COR-L47 (cell line): Measurements from ENCODE around the gene RBMS3.
"Not testable (repeated sequence)": the region's sequence is repeated elsewhere in the genome, so short reads cannot be mapped to it uniquely, and the experiment has no call there.

ENCODE experiments used
- DNase-seq: peaks from one replicate; lab custom pipeline; 2025; lab: John Stamatoyannopoulos, UW

Gene RBMS3

DNA sequence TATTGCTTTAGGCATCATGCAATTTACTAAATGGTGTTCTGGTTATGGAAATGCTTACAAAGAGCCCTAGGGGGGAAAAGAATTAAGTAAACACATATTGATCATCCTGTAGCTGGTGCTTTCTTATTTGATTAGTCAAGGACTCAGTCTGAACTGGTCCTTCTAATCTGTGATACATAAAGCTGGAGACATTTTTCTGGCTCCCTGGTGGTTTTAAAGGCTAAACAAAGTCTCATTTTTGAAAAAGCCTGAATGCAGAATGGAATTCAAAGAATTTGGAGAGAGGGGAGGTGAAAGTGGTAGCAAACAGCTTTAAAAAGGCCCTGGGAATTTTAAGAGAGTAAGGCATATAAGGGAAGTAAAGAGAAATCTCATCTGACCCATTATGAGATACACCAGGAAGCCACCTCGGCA, 149.7 kb downstream of the RBMS3 start:
- peak; percentile 13 for DNase-seq

DNA sequence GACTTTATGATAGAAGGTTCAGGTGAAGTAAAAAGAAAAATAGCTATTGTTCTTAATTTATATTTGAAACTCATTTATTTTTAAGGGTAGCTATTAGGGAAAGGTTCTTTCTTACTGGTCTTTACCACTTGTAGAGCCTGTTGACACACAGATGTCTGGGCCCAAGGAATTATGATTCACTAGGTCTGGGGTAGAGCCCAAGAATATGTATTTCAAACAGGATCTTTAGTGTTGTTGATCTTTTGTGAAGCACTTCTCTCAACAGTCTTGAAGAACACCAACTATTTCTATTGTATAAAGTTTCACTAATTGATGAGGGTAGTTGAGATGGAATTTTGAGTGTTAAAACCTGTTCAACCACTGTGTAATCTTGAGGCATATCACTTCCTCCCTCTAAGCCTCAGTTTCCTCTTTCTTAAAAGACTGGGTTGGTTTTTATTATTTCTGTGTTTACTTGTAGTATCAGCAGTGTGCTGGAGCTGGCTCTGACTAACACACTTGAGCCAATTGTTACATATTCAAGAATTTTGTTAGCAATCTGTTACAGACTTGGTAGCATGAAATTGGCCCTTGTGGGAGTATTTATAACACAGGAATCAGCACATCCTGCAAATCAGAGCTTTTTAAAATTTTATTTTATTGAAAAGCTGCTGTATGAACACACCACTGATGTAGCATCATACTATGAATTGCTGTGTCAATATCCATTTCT, 155.9 kb downstream of the RBMS3 start:
- no peak for DNase-seq

DNA sequence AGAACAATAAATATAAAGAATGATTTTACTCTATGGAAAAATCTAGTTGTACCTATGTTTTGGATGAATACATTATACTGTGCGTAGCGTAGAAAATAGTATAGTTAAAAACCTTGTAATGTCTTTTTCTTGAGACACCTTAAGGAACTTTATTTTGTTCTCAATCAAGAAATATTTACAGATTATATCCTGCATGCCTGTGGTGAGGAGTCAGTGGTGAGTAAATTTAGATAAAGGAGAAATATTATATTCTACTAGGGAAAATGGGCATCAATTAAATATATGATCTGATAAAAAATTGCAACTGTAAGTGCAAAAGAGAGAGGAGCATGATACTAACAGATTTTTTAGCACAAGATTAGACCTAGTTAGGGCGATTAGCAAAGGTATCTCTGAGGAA, 157.7 kb downstream of the RBMS3 start:
- DNase-seq = no peak

DNA sequence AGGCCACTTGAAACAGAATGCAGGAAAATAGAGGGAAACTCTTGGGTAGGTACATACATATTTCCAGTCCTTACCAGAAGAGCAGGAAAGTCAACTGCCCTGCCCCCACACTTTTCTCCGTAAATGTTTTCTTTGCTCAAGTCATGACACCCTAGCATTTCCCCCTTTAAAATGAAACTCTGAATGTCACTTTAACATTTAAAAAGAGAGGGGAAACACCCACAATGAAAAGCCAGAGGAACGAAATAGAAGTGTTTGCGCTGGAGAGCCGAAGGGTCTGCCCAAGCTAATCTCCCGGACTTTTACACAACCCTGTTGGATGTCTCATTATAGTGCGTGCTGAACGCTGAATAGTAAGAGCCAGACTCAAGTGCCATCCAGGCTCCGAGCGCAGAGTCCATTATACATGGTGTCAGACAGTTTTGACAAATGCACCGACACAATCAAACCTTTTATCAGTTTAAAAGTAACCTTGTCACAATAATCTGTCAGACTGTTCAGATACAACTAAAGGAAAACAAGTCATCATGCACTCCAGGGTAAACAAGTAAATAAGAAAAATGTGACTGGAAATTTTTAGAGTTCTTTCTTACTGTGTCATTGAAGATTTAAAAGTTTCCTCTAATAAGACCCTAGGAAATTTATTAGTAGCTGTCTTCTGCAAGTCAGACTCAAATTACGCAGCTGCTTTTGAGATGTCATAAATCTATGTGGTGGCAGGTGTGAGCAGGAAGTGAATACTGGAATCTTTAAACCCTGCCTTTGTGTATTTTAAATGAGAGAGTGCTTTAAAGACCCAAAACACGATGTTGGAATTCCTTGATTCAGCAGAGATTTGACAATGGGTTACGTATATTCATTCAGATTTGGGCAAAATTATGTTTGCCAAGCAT, 159.8 kb downstream of the RBMS3 start:
- peak; percentile 15 for DNase-seq

DNA sequence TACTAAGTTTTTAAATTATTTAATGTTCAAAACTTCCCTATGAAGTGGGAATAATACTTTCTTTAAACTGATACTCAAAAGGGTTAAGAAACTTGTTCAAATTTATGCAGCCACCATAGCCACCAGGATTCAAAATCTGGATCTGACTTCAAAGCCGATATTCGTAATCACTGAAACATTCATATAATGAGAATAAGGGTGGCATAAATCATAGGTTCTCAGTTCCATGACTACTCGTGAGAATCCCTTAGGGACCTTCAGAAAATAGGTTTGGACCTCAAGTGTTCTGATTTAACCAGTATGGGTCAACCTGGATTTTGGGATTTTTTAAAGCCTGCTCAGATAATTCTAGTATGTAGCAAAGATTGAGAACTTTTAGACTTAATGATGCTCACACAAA, 160.6 kb downstream of the RBMS3 start:
- DNase-seq = no peak

DNA sequence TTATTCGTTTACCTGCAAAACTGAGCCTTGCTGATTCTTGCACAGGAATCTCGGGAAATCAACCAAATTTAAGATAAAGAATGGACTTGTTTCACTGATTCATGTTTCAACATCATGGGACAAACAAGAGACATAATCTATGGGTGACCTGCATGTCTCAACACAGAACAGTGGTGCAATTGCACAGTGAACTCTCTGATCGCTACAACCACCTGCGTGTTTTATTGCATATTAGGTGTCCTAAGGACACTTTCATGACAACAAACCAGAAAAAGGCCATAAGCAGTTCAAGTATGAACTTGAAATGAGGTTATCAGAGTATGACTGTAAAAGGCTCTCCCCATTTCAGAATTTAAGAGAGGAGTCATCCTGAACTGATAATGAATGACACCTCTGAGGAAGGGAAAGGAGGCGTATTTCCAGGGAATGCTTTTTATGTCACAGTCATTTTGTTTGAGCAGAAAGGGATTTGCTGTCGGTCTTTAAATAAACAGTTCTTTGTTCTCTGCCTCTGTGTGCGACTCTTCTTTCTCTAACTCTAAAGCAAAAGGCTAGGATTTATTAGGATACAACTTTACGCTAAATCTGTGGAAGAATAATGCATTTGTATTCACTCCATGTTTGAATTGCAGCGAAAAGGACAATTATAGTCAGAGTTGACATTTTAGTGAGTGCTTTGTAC, 167.2 kb downstream of the RBMS3 start:
- no peak for DNase-seq

DNA sequence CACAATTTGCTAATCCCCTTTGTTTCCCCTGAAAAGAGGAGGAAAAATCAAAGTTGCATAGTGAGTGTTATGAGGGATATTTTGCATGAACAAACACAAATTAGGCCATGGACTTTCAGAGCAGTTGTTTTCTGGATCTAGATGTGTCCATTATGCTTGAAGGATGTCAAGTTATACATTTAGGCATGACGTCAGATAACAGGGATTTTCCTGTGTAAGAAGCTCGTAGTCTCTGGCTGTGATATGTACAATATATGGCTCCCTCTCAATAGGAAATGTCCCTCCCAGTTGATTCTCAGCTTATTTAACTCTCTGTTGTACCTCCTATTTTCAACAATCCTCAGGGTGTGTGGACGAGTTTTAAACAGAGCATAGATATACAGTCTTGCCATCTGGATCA, 171.0 kb downstream of the RBMS3 start:
- DNase-seq = no peak

DNA sequence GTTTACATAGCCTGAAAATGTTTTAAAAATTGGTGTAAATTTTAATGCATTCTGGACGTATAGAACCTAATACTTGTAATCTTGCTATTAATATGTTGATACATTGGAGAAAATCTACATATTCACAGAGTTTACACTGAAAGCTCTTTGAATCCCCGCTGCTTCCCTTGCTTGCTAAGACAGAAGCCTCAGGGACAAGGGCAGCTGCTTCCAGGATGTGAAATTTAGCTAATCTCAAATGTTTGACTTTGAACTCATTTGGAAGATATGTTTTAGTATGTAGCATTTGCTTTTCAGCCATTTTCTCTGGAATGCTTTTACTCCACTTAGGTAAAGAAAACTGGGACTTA, 172.0 kb downstream of the RBMS3 start:
- DNase-seq = no peak

DNA sequence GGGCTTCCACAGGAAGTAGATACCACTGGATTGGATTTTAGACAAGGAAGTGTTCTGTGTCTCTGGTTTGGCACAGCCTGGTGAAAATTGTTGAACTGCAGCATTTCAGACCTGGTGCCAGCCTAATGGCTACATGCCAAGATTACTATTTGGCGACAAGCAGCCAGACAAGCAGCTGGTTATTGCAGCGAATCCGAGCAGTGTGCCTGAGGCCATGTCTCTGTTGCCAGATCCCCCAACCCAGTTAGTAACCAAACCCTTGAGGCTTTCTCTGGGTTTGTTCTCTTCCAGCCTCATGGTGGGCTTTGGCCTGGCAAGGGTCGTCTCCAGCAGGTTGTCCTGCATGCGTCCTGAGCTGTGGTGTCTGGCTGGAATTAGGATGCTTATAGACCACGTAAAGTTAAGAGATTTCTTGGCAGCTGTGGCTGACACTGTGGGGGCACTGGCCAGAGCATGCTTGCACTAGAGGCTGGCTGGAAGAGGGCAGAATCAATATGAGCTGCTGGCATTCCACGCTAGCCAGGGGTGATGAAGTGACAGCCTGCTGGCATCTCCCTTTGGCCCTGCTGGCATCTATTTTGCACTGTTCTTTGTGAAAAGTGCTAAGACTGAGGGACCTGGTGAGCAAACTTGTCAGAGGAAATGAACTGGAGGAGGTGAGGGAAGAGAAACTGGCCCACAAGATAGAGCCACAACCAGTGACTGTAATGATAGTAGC, 172.6 kb downstream of the RBMS3 start:
- peak; percentile 67 for DNase-seq

DNA sequence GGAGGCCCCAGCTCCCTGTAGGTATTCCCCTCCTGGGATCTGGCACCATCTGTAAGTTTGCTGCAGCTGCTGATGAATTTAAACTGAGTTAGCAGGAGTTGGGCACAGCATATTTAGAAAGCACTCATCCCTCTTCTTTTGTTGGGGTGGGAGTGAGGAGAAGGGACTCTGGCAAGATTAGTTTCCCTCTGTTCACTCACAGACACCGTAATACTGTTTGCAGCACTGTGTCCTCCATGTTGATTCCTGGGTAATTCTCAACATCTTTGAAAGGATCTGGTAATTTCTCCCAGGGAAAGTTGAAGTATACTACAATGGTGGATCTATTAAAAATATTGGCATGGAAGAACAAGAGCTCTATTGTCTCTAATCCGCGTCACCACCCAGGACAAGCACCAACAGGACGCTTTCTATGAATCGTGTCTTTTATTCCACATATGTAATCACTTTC, 173.3 kb downstream of the RBMS3 start:
- no peak for DNase-seq

DNA sequence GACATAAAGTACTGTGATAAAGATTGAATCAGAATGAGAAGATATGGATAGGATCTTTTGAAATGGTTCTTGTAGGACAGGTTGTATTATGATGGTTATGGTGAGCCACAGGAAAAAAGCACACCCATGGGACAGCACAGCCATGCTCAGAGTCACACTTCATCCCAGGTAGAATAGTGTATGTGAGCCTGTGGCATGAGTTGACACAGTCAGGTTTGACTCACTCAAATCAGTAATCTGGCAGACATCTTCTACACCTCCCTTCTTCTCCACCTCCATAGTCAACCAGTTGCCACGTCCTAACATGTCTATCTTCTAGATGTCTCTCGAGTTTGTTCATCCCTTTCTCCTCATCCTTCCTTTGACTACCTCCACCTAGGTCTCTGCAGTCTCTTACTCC, 176.0 kb downstream of the RBMS3 start:
- no peak for DNase-seq

DNA sequence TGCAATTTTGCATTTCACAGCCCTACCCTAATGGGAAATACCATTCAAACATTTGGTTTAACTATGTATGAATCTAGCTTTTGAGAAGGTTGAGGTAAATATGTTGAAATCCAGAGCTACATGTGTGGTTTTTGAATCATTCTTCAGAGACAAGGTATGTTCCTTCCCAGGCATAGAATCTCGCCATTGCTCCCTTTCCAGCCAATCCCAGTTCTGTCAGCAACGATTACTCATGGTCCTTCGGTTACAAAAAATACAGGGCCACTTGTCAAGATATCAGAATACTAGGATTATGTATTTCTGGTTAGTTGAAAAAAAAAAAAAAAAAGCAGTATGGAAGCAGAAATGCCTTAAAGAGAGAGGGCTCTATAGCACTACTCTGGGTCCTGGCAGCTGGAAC, 182.4 kb downstream of the RBMS3 start:
- no peak for DNase-seq

DNA sequence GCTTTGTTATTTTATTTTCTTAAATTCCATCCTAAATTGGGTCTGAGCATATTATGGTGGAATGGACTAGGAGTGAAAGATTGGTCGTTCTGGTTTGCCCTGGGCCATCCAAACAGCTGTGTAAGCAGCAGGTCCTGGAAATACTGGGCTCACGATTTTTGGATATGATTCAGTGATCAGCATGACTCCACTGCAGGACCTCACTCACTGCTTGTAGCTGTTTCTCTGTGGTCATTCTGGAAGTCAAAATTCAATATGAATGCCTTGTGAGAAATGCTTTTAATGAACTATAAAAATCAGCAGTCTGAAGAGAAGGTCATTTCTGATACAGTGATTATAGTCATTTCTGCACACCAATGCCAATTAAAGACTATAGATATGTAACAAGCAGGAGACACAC, 185.0 kb downstream of the RBMS3 start:
- no peak for DNase-seq

DNA sequence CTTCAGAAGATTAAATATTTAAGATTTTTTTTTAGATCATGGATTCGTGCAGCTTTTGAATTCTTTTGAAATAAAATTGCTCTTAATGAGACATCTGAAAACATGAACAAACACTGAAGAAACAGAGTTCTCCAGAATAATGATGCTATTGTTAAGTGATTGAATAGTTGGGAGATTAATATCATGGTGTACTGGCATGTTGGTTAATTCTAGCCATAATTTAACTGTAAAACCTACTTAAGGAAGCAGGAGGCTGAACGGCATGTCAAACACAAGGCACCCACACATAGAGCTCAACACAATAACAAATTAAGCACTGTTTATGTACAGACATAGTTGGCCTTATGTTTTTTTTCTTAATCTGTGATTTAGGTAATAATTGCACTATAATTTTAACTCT, 185.6 kb downstream of the RBMS3 start:
- DNase-seq = peak; percentile 22

DNA sequence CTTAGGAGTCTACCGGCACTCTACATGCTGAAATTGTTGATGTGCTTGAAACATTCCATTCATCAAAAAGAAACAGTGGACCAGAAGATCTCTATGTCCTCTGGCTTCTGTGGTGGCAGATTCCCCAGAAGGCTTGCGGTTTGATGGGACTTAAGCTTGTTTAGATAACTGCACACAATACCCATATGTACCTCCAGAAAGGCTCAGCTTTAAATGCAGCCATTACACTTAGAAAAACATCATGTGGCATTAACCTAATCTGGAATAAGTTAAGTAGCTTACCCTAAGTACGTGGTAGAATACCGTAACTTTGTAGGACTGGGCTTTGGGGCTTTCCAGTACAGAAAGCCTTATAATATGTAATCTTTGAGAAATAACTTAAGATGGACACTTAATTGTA, 187.3 kb downstream of the RBMS3 start:
- DNase-seq = no peak

DNA sequence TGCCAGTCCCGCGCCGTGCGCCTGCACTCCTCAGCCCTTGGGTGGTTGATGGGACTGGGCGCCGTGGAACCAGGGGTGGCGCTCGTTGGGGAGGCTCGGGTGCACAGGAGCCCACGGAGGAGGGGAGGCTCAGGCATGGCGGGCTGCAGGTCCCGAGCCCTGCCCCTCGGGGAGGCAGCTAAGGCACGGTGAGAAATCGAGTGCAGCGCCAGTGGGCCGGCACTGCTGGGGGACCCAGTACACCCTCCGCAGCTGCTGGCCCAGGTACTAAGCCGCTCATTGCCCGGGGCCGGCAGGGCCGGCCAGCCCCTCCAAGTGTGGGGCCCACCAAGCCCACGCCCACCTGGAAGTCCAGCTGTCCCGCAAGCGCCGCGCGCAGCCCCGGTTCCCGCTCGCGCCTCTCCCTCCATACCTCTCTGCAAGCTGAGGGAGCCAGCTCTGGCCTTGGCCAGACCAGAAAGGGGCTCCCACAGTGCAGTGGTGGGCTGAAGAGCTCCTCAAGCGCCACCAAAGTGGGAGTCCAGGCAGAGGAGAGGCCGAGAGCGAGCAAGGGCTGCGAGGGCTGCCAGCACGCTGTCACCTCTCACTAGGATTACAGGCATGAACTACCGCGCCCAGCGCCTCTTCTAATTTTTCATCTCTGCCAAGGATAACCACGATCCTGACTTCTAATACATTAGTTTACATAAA, 192.8 kb downstream of the RBMS3 start:
- not testable (repeated sequence) for DNase-seq

DNA sequence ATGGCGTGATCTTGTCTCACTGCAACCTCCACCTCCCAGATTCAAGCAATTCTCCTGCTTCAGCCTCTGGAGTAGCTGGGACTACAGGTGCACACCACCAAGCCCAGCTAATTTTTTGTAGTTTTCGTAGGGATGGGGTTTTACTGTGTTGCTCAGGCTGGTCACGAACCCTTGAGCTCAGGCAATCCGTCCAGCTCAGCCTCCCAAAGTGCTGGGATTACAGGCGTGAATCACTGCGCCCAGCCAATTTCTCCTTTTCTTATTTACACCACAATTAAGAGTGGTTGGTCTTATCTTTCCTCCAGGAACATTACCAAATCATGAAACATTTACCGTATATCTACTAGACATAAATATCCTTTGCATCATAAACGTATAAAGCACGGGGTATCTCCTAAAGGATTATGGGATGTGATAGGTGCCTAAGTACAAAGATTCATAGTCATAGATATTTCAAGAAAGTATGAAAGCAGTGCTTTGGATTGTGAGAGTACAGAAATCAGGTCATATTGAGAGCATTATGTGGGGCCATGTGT, 194.5 kb downstream of the RBMS3 start:
- DNase-seq = no peak

DNA sequence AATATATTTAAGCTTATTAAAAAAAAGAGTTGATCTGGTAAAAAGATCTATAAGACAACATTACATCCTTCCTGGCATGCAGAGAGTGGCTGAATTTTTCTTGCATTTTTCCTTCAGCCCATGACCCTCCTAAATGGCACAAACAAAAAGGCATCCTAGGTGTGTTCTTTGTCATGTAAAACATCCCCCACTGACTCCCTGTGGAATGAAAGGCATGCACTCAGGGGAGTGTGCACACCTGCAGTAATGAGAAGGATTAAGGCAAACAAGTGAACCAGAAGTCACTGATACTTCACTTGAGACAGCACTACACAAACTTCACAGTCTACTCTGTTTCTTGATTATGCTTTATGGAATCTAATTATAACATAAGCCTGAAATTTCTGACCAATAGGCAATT, 195.0 kb downstream of the RBMS3 start:
- no peak for DNase-seq

DNA sequence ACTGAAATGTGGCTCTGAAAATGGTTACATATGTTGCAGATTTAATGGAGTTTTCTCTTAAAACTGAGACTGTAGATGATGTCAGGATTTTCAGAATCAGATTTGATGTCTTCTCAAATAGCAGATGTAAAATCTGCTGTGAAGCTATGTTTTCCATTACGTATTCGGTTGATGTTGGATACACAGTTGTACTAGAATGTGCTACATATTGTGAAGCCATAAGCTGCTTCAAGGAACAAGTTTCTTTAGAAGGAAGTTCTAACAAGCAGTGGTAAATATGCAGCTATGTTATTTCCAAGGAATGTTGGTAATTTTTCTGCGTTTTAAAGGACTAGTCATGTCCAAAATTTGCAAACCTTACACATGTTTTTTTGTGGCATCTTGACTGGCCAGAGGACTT, 197.7 kb downstream of the RBMS3 start:
- DNase-seq = no peak

DNA sequence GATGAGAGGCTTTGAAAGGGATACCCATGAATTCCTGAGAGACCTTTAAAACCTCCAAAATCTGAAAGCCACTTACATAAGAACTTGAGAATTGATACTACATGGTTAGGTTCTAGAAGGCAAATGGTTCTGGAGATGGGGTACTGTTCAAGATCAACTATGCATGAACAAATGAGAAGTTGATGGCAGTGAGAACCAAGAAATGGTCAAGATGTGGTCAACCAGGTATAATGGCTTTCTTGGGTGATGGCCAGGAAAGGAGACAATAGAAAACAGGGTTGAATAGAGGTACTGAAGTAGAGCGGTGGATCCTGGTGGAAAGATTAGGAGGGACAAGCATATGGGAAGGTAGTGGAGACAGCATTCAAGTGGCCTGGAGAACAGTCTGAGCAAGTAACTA, 200.4 kb downstream of the RBMS3 start:
- no peak for DNase-seq
